CD4-positive, alpha-beta T cell treated with Interleukin-17A for 1 hour (primary cell): ENCODE data around the gene C3orf52.

Experiments used
- DNase-seq: peaks from one replicate; pipeline ENCODE4 v3.0.0-alpha.2; 2020

Gene C3orf52

DNA sequence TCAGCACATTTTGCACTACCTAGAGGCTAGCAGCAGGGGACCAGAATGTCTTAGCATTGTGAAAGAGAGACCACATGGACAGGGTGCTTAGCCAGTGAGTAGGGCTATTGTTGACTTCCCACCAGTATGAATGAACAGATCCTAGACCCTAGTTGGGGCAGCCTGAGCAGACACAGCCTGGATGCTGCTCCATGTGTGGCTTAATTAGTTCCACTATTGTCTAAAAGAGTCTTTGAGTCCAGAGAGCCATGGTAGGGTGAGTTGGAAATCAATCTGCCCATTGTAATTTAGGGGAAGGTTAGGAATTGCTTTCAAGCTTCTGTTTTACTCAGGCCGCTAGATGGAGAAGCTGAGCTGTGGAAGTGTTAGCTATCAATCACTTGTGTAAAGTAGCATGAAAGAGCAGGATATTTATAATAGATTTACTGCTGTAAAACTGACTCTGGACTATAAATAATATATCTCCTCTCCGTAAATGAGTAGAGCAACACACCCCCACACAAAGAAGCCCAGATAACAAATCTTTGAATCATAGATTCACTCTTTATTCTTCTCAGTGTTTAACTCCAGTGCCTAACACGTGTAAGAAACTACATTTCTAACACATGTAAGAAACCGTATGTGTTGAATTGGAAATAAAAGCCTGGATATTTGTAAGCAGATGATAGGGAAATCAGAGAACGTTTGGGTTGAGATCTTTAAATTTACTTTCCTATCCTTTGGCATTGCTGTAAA is 50.9 kb downstream of the C3orf52 start:
- DNase-seq: peak; percentile 66

DNA sequence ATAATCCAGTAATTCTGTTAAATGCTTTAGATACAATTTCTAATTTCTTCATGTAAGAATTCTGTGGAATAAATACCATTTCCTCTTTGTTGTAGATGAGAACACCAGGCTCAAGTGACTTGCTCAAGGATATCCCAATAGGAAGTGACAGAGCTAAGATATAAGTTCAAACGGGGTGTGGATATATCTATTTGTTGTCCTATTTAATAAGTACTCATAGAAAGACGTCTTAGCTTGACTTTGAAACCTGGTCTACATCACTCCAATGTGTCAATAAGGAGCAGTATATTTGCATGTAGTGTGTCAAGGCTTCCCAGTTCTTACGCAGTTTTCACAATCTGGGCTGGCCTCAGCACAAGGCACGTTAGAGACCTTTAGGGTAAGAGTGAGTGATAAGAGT is 51.6 kb downstream of the C3orf52 start:
- DNase-seq: no peak

DNA sequence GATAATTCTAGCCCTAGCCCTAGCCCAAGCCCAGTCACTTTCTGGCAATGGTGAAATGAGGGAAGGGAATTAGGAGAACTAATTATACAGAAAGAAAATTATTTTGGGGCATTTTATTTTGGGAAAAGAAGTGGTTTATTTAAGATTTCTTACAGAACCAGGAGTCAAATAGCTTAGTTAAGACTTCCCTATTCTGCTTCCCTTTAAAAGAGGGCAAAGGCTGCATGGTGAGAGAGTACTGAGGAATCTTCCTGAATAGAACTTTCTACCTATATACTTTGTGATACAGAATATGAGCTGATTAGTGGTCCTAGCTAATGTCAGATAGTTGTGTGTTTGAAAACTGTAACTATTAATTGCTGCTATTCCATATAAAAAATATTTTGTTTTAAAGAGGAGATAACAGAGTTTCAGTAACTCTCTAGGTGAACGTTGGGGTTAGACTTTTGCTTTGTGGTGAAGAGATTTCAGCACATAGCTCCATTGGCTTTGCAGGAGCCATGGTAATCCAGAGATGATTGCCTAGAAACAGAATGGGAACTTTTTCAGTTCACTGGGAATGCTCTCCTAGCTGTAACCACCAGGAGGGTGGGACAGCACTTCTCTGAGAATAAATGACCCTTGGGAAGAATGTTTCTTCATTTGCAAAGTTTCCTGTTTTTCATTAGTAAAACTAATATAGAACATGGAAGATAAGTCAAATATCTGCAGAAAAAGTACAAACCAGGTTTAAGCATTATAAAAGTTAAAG is 52.2 kb downstream of the C3orf52 start:
- no peak for DNase-seq

DNA sequence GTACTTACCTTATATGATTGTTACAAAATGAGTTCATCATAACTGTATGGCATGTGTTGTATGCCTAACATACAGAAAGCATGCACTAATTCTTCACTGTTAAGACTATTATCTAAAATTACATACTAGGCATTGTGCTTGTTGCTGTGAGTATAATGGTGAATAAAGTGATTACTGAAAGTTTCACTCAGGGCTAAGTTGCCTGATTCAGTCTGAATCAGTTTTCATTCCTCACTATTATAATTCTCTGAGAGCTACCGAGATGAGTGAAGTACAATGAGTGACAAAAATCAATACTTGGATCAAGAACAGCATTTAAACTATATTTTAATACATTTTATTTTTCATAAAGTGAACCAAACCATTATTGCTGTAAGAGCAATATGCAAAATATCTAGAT is 54.4 kb downstream of the C3orf52 start:
- no peak for DNase-seq

DNA sequence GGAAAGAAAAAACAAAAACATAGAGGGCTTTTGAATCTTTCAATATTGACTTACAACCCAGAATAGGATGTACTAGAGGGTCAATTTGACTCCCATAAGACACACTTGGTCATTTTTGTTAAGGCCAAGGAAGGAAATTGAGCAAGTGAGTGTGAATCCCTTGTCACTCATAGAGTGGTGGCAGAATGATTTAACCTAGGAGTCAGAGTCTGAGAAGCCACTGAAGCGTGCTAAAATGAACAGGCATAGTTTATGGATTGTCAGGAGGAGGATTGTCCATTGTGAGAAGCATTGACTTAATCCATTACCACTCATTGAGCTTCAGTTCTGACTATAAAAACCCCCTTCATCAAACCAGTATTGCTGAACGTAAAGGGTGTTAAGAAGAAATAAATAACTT is 55.1 kb downstream of the C3orf52 start:
- DNase-seq: no peak

DNA sequence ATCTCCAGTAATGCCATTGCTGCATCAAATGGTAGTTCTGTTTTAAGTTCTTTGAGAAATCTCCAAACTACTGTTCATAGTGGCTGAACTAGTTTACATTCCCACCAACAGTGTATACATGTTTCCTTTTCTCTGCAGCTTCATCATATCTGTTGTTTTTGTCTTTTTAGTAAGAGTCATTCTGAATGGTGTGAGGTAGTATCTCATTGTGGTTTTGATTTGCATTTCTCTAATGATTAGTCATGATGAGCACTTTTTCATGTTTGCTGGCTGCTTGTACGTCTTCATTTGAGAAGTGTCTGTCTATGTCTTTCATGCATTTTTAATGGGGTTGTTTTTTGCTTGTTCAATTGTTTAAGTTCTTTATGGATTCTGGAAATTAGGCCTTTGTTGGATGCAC is 57.1 kb downstream of the C3orf52 start:
- DNase-seq: no peak

DNA sequence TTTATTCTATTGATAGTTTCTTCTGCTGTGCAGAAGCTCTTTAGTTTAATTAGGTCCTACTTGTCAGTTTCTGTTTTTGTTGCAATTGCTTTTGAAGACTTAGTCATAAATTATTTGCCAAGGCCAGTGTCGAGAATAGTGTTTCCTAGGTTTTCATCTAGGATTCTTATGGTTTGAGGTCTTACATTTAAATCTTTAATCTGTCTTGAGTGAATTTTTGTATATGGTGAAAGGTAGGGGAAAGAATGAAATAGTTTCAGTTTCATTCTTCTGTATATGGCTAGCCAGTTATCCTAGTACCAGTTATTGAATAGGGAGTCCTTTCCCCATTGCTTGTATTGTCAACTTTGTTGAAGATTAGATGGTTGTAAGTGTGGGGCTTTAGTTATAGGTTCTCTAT is 57.5 kb downstream of the C3orf52 start:
- no peak for DNase-seq

DNA sequence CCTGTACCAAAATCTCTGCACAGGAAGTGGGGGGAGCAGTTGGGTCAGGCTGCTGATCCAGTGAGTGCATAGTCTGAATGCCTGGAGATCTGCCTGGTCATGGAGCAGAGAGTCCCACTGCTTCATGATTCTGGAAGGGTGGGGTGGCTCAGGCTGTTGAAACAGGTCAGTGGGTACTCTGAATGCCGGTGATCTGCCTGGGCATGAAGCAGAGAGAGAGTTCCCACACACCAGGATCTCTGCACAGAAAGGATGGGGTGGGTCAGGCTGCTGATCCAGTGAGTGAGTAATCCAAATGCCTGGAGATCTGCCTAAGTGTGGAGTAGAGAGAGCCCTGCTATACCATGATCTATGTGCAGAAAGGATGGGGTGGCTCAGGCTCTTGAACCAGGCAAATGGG is 62.9 kb downstream of the C3orf52 start:
- DNase-seq: no peak

DNA sequence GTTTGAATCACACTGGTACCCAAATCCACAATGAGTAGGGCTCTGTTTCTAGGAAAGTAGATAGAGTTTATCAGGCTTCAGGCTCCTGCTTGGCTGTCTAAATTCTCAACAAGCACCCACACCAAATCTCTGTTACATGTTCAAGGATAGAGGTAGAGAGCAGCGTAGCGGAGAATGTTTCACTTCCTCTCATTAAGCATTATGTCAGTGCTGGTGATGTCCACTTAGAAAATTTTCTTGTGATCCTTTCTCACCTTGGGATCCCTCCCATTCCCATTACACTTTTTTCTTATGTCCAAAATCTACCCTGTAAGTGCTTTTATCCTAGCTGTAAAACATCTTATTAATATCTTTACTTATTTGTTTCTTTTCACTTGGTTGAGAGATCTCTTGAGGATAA is 81.6 kb downstream of the C3orf52 start:
- no peak for DNase-seq
